Fibroblast of lung (primary cell): ENCODE data around the gene TYK2.

Experiments used
- CTCF ChIP-seq, 2 donors: IDR thresholded peaks in 1 of 2; conservative IDR thresholded peaks in 1 of 2; 1 replicate in 1 of 2; 2 replicates in 1 of 2; pipeline ENCODE4 v1.5.1; 2011 to 2012; ENCODE audit warnings: low read length in 2 of 2, control low read depth in 1 of 2, inconsistent platforms in 1 of 2, low read depth in 1 of 2, mild to moderate bottlenecking in 1 of 2
- EZH2 ChIP-seq: IDR thresholded peaks from 2 replicates; pipeline ENCODE4 v1.5.1; 2012; ENCODE audit warnings: low read length, control low read depth, mild to moderate bottlenecking; ENCODE audit errors: missing control alignments

GRCh38 chr19:10333758-10334587 lies 46.4 kb downstream of the TYK2 start:
- TF ChIP-seq CTCF (conservative IDR thresholded peaks at IDR 0.05 in 1 of 2, IDR thresholded peaks at IDR 0.05 in 1 of 2; ENCODE audit: low read depth in 1 of 2, low read length in 2 of 2) (no peak), EZH2 (no peak)
